BLaER1 (cell line): ENCODE results near the gene MCOLN2.
"Not testable (repeated sequence)": the region's sequence is repeated elsewhere in the genome, so short reads cannot be mapped to it uniquely, and the experiment has no call there.

ENCODE experiments used
- H3K27ac ChIP-seq: shearing (Covaris generic); formaldehyde crosslinking; 2 replicates; pipeline ENCODE4 v1.8.1; 2022
- H3K27me3 ChIP-seq: shearing (Covaris generic); formaldehyde crosslinking; 2 replicates; pipeline ENCODE4 v1.8.1; 2022
- H3K36me3 ChIP-seq: shearing (Covaris generic); formaldehyde crosslinking; 2 replicates; pipeline ENCODE4 v1.8.1; 2022
- H3K4me1 ChIP-seq: shearing (Covaris generic); formaldehyde crosslinking; 2 replicates; pipeline ENCODE4 v1.8.1; 2022
- H3K4me2 ChIP-seq: shearing (Covaris generic); formaldehyde crosslinking; 2 replicates; pipeline ENCODE4 v1.8.1; 2022
- H3K4me3 ChIP-seq: shearing (Covaris generic); formaldehyde crosslinking; 2 replicates; pipeline ENCODE4 v1.8.1; 2022
- H3K9ac ChIP-seq: shearing (Covaris generic); formaldehyde crosslinking; 2 replicates; pipeline ENCODE4 v1.8.1; 2022
- H3K9me3 ChIP-seq: shearing (Covaris generic); formaldehyde crosslinking; 2 replicates; pipeline ENCODE4 v1.8.1; 2022
- H4K20me1 ChIP-seq: shearing (Covaris generic); formaldehyde crosslinking; 2 replicates; pipeline ENCODE4 v1.8.1; 2022
- Cebpa-rat ChIP-seq: shearing (Covaris generic); IDR thresholded peaks from 2 replicates; pipeline ENCODE4 v1.8.1; 2022

MCOLN2 gene

DNA sequence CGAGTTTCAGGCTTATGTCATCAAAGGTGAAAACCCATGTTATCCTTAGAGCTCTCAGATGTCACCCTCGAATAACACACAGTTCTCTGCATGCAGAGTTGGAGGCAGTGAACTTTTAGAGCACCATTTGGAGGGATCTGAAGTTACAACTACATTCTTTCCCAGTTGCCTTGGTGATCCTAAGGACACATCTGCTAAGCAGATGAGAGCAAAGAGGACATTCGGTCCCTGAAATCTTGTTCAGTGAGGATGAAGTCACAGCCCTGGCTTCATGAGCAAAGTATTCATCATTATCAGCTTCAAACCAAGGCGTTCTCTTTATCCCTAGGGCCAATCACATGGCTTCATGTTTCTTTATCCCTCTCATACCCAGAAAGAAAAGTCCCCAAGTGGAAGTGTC is 23.1 kb upstream of the MCOLN2 start:
- no peaks in the 10 kb centered on the region for H3K27me3 ChIP-seq
- H3K4me1 ChIP-seq = no peaks in the 10 kb centered on the region
- H3K36me3 ChIP-seq = no peaks in the 10 kb centered on the region
- H3K4me3 ChIP-seq = no peak overlapping the region
- no peaks in the 10 kb centered on the region for H3K9me3 ChIP-seq
- H4K20me1 ChIP-seq = no peaks in the 10 kb centered on the region
- H3K4me2 ChIP-seq = no peak overlapping the region
- no peak for TF ChIP-seq Cebpa-rat
- H3K27ac ChIP-seq = no peak overlapping the region
- no peak overlapping the region for H3K9ac ChIP-seq

DNA sequence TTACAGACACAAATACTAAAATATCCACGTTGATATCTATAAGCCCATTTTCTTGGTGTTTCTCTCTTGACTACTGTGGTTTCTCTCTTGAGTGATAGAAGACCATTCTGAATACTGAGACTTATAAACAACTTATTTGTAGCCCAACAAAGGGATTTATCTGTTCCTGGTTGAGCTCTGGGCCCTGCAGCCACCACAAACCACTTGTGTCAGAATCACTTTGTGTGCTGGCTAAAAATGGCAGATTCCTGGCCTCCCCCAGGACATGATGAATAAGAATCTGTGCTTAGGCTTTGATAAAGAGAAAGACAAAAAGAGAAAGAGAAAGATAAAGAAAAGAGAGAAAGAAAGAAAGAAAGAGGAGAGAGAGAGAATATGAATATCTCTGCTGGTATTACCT is 18.9 kb upstream of the MCOLN2 start:
- no peak overlapping the region for H3K4me2 ChIP-seq
- H3K9me3 ChIP-seq = no peaks in the 10 kb centered on the region
- no peak overlapping the region for H3K9ac ChIP-seq
- no peak overlapping the region for H3K4me3 ChIP-seq
- H3K36me3 ChIP-seq = no peaks in the 10 kb centered on the region
- no peak for TF ChIP-seq Cebpa-rat
- H4K20me1 ChIP-seq = no peaks in the 10 kb centered on the region
- no peak overlapping the region for H3K27ac ChIP-seq
- H3K4me1 ChIP-seq = no peaks in the 10 kb centered on the region
- no peaks in the 10 kb centered on the region for H3K27me3 ChIP-seq

DNA sequence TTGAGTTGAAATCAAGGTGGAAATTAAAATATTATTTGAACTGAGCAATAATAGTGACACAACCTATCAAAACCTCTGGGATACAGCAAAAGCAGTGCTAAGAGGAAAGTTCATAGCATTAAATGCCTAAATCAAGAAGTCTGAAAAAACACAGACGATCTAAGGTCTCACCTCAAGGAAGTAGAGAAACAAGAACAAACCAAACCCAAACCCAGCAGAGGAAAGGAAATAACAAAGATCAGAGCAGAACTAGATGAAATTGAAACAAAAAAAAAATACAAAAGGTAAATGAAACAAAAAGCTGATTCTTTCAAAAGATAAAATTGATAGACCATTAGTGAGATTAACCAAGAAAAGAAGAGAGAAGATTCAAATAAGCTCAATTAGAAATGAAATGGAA is 8.7 kb upstream of the MCOLN2 start:
- H3K9ac ChIP-seq, H3K4me1 ChIP-seq, H3K4me3 ChIP-seq, H3K27me3 ChIP-seq, H3K4me2 ChIP-seq, H4K20me1 ChIP-seq, H3K27ac ChIP-seq, H3K36me3 ChIP-seq: not testable (repeated sequence)
- peaks cover 10% of the 10 kb centered on the region for H3K9me3 ChIP-seq

DNA sequence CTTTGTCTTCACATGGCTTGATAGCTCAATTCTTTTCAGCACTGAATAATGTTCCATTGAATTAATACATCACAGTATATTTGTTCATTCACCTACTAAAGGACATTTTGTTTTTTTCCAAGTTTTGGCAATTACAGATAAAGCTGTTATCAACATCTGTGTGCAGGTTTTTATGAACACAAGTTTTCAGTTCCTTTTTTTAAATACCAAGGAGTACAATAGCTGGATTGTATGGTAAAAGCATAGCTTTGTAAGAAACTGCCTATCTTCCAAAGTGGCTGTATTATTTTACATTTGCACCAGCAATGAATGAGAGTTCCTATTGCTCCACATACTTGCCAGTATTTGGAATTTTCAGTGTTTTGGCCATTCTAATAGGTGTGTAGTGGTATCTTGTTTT is 4.8 kb upstream of the MCOLN2 start:
- no peak overlapping the region for H3K27ac ChIP-seq
- H3K4me1 ChIP-seq = peaks cover 12% of the 10 kb centered on the region
- no peak overlapping the region for H3K9ac ChIP-seq
- H3K9me3 ChIP-seq = peaks cover 10% of the 10 kb centered on the region; the same call in 1 of the 2 replicates
- H3K4me2 ChIP-seq = no peak overlapping the region
- peaks cover 32% of the 10 kb centered on the region for H3K27me3 ChIP-seq
- H3K4me3 ChIP-seq = no peak overlapping the region
- no peaks in the 10 kb centered on the region for H3K36me3 ChIP-seq
- peaks cover 20% of the 10 kb centered on the region for H4K20me1 ChIP-seq
- TF ChIP-seq Cebpa-rat = no peak

DNA sequence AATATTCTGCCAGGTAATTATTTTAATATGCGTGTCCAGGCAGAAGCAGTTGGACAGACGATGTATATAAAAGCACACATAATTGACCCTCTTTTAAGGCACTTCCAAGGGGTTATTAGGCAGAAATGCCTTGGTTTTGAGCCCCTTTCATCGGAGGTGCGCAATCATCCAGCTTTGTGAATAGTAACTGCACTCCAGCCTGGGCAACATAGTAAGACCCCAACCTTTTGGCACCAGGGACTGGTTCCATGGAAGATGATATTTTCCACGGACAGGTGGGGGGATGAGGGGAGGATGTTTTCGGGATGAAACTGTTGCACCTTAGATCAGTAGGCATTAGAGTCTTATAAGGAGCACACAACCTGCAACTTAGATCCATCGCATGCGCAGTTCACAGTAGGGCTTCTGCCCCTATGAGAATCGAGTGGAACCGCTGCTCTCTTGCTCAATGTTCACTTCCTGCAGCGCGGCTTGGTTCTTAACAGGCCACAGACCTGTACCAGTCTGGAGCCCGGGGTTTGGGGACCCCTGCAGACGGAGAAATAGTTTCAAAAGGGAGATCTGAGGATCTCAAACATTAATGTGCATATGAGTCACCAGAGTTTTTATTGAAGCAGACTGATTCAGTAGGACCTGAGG is 1.8 kb upstream of the MCOLN2 start:
- H4K20me1 ChIP-seq = peaks cover 20% of the 10 kb centered on the region
- peaks cover 19% of the 10 kb centered on the region for H3K4me1 ChIP-seq
- no peak overlapping the region for H3K4me3 ChIP-seq
- peak overlapping the region; percentile 96; the same call in 1 of the 2 replicates for H3K4me2 ChIP-seq
- no peak overlapping the region for H3K9ac ChIP-seq
- H3K9me3 ChIP-seq = peaks cover 10% of the 10 kb centered on the region
- H3K27ac ChIP-seq = no peak overlapping the region
- H3K36me3 ChIP-seq = no peaks in the 10 kb centered on the region
- TF ChIP-seq Cebpa-rat = no peak
- H3K27me3 ChIP-seq = peaks cover 42% of the 10 kb centered on the region

DNA sequence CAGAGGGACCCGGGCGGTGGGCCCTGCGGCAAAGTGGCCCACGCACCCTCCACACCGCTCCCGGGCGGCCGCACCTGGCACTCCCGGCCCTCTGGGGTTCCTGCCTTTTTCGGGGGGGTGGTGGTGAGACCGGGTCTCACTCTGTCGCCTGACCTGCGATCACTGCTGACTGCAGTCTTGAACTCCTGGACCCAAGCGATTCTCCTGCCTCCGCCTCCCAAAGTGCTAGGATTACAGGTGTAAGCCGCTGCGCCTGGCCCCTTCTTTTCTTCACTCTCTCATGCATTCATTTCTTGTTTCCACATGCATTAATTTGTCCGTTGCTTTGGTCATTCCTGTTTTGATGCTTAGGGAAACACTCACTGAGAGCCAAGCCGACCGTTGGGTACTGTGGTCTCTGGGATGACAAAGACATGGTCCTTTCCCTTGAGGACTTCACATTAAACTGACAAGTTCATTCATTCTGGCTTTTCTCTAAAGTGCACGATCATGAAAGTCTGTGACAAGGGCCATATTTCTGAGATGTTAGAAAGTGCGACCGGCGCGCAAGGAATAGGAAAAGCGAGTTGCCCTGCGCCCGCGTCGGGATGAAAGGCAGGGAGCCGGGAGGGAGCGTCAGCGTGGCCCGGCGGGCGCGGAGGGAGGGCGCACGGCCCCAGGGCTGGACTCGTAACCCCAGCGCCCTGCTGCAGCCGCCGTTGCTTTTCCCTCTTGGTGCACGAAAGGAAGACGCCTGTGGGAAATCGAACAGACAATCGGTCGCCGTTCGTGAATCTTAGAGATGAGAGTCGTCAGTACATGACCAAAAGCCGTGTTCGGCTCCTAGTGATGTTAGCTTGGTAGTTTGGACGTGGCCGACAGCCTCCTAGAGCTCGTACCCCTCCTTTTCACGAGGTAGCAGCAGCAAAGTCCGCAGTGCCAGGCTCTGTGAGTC is 1.0 kb upstream of the MCOLN2 start:
- peaks cover 11% of the 10 kb centered on the region for H3K9me3 ChIP-seq
- H3K4me2 ChIP-seq = peak overlapping the region; percentile 96
- H3K4me3 ChIP-seq = peak overlapping the region; percentile 69
- TF ChIP-seq Cebpa-rat = no peak
- H3K36me3 ChIP-seq = no peaks in the 10 kb centered on the region
- peaks cover 42% of the 10 kb centered on the region for H3K27me3 ChIP-seq
- H3K27ac ChIP-seq = no peak overlapping the region
- H4K20me1 ChIP-seq = peaks cover 20% of the 10 kb centered on the region
- peaks cover 19% of the 10 kb centered on the region for H3K4me1 ChIP-seq
- 0 out of 2 replicates have a peak overlapping the region, but pooled peaks have one; percentile 1 for H3K9ac ChIP-seq

DNA sequence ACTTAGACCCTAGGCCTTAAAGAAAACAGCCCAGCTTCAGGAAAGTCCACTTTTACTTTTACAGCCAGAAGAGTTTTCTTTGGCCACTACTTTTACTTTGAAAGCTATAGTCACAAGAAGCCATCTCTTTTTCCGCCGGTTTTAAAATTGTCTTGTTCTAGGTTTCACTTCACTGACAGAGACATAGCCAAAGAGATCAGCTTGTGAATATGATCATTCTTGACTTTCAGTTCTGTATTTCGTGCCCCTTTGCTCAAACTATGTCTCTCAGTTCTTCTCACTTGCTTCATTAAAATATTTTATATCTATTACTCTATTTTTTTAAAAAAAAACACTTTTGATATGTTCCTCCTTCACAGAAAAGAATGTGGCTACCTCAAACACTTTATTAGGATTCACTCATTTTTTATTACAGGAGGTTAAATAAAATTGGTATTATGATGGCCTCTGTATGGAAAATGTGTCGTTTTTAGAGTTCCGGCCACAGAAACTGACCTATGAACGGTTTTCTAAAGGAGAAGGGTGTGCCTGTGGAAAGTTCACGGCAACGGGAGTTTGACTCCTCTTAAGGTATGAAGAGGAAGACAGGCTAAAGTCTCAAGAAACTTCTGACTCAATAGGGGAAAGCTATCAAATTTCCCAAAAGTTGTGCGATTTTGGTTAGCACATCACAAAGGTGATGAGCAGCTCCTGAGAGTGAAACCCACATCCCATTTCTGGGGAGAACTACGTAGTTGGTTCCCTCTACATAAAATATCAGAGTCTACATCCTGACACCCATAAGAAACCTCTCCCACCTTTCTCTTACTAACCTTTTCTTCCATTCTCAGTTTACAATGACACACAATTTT is 1.2 kb downstream of the MCOLN2 start:
- H3K4me1 ChIP-seq = peaks cover 19% of the 10 kb centered on the region
- H3K9ac ChIP-seq = no peak overlapping the region
- peaks cover 11% of the 10 kb centered on the region for H3K9me3 ChIP-seq
- H3K27me3 ChIP-seq = peaks cover 42% of the 10 kb centered on the region
- no peak overlapping the region for H3K27ac ChIP-seq
- peaks cover 20% of the 10 kb centered on the region for H4K20me1 ChIP-seq
- no peaks in the 10 kb centered on the region for H3K36me3 ChIP-seq
- H3K4me2 ChIP-seq = peak overlapping the region; percentile 27; the same call in 1 of the 2 replicates
- TF ChIP-seq Cebpa-rat = no peak
- H3K4me3 ChIP-seq = no peak overlapping the region

DNA sequence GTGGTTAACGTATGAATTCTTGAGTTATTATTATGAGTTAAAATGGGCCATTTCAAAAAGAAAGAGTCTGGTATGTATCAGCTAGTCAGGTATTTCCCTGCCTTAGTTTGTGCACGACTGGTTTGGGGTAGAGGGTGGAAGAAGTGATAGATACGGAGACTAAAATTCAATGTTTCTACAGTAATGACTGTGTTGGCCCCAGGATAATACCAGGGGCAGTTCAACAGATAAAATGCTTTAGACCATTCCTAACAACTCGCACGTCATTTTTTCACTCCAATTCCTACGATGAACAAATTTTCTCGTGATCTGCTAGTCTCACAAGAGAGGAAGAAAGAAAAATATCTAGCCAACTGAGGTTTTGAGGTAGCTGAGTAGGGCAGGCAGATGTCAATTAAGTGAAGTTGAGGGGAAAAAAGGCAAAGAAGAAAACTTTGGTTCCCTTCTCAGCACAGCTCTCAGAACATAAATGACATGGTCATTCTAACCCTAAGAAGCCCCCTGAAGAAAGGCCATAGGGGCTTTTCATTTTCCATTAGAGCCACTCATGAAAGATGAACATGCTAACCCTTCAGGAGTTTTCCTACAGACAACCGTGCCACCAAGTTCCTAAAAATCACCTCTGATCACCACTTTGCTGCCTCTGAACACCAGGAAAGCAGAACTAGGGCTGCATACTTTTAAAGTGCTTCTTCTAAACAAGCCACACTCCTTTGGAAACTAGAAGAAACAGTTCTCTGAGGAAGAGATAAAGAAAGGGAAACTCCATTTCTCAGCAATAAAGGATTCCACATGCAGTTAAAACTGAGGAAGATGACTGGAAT is 5.6 kb downstream of the MCOLN2 start:
- Histone ChIP-seq H3K9me3 (peaks cover 11% of the 10 kb centered on the region), H3K27me3 (peaks cover 6% of the 10 kb centered on the region), H3K9ac (no peak overlapping the region), H3K4me2 (no peak overlapping the region), H4K20me1 (no peaks in the 10 kb centered on the region), H3K4me1 (peaks cover 7% of the 10 kb centered on the region), H3K4me3 (no peak overlapping the region), H3K36me3 (no peaks in the 10 kb centered on the region), H3K27ac (no peak overlapping the region)
- TF ChIP-seq Cebpa-rat = no peak

DNA sequence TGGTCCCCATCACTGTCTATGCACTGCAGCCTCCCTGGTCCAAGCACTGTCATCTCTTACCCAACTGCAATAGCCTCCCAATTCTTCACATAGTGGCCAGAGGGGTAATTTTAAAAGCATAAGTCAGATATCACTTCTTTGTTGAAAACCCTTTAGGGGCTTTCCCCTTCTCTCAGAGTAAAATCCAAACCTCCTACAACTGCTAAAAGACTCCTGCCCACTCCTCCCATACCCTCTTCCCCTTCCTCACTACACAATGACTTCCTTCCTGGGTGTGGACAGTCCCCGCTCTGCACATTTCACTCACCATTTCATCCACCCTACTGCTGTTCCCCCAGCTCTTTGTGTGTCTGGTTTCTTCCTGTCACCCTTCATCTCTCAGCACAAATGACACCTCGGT is 8.3 kb downstream of the MCOLN2 start:
- no peaks in the 10 kb centered on the region for H3K36me3 ChIP-seq
- H3K4me3 ChIP-seq = no peak overlapping the region
- no peaks in the 10 kb centered on the region; the same call in 1 of the 2 replicates for H3K9me3 ChIP-seq
- no peaks in the 10 kb centered on the region for H3K27me3 ChIP-seq
- TF ChIP-seq Cebpa-rat = no peak
- no peak overlapping the region for H3K9ac ChIP-seq
- 0 out of 2 replicates have a peak, but pooled peaks cover 5% of the 10 kb centered on the region for H3K4me1 ChIP-seq
- H3K4me2 ChIP-seq = no peak overlapping the region
- H4K20me1 ChIP-seq = no peaks in the 10 kb centered on the region
- no peak overlapping the region for H3K27ac ChIP-seq

DNA sequence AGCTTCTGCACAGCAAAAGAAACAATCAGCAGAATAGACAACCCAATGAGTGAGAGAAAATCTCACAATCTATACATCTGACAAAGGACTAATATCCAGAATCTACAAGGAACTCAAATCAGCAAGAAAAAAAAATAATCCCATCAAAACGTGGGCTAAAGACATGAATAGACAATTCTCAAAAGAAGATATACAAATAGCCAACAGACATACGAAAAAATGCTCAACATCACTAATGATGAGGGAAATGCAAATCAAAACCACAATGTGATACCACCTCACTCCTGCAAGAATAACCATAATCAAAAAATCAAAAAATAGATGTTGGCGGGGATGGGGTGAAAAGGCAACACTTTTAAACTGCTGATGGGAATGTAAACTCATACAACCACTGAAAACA is 10.4 kb downstream of the MCOLN2 start:
- not testable (repeated sequence) for H3K4me2 ChIP-seq, H3K4me1 ChIP-seq, H4K20me1 ChIP-seq, H3K9ac ChIP-seq, H3K9me3 ChIP-seq, H3K27me3 ChIP-seq, H3K36me3 ChIP-seq, H3K27ac ChIP-seq, H3K4me3 ChIP-seq
